GM19238 (cell line): ENCODE measurements around the gene UFC1.
A peak's percentile ranks its signal among the peaks of the same experiment; 100 is the strongest.
"Not testable (repeated sequence)": the region's sequence is repeated elsewhere in the genome, so short reads cannot be mapped to it uniquely, and the experiment has no call there.

Source experiments
- DNase-seq: peaks from one replicate; pipeline ENCODE4 v3.0.0; 2011; ENCODE audit warnings: low spot score; ENCODE audit not compliant: insufficient read length

The UFC1 gene

GRCh38 chr1:161153682-161154337, at the start of gene UFC1:
TSS of gene UFC1 (plus strand) at chr1:161153978. CDS start at chr1:161153998, 20 bp downstream.
- peak; percentile 86 for DNase-seq

- DNase-seq = no peak
These were observed 47.3 kb upstream of the UFC1 start for GRCh38 chr1:161106431-161106830.

DNA sequence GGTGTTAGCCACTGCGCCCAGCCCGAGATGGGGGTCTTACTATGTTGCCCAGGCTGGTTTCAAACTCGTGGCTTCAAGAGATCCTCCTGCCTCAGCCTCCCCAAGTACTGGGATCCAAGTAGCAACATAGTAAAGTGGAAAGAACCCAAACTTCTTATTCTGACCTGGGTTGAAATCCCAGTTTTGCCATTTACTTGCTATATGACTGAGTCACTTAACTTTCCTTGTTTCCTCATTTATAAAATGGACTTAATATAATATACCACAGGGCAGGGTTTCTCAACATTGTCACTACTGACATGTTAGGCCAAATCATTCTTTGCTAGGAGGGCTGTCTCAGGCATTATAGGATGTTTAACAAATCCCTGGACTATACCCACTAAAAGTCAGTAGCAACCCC, 42.7 kb upstream of the UFC1 start:
- DNase-seq = no peak

DNA sequence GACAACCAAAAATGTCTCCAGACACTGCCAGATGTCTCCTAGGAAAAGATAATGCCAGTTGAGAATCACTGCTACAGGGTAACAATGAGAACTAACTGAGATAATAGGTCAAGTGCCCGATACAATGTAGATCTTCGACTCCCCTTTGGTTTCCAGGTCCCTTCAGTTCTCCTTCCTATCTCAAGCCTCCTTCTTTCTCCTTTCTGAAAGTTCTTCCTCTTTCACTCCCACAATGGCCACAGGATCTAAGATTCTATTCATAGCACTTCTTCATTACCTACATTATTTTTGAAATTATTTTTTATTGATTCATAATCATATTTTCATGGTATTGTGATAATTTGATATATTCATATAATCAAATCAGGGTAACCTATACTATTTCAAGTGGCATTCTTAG, 42.3 kb upstream of the UFC1 start:
- no peak for DNase-seq

GRCh38 chr1:161113915-161114314, 39.9 kb upstream of the UFC1 start:
- DNase-seq = no peak

- no peak for DNase-seq
These were observed 39.2 kb upstream of the UFC1 start for GRCh38 chr1:161114556-161114955.

GRCh38 chr1:161115132-161115711, 38.6 kb upstream of the UFC1 start:
- DNase-seq = no peak

- DNase-seq = not testable (repeated sequence)
These were observed 37.8 kb upstream of the UFC1 start for GRCh38 chr1:161115961-161116360.

DNA sequence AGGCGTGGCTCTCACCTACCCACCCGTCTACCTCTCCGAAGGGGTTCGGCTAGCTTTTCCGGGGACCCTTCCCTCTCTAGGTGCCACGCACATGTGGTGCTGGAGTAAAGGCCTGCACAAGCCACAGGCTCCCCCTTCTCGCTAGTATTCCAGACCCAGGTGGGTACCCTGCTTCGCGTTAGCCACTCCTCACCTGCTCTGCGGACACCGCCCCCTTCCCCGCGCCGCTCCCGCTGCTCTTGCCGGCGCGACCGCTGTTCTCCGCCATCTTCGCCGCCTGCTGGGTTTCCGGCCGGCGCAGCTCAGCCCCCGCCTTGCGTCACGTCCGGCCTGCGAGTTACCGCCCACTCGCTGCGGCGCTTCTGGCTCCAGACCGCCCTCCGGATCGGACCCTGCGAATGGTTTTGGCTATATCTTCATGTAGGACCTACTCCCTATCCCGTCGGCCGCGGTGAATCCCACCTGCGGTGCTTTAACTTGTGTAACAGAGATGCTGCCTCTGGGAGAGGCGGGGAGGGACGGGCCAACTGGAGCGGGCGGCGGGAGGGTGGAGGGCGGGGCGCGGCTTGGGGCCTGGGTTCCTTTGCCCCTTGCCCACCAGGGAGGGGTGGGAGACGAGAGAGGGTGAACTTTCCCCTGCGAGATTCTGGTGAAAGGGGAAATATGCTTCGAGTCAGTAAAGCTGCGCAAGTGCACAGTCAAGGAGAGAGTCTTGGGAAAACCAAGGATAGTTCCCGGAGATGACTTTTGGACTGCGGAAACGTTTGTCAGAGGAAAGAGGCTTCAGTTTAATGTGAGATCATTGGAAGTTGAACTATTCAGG, 35.8 kb upstream of the UFC1 start, which contains the start of the genes NIT1 and PFDN2:
Gene NIT1 (plus strand): TSS at position 347 of the 823 bp plus-strand sequence. CDS start 72 bp downstream, at position 419.
Gene PFDN2 (minus strand): TSS at position 279 of the 823 bp plus-strand sequence. CDS start 11 bp downstream, at position 268.
- DNase-seq = peak; percentile 88

GRCh38 chr1:161119092-161119903, 34.5 kb upstream of the UFC1 start:
- DNase-seq = peak; percentile 60

GRCh38 chr1:161121042-161121650, 32.6 kb upstream of the UFC1 start:
- DNase-seq = no peak

- no peak for DNase-seq
These were observed 31.9 kb upstream of the UFC1 start for GRCh38 chr1:161121834-161122233.

DNA sequence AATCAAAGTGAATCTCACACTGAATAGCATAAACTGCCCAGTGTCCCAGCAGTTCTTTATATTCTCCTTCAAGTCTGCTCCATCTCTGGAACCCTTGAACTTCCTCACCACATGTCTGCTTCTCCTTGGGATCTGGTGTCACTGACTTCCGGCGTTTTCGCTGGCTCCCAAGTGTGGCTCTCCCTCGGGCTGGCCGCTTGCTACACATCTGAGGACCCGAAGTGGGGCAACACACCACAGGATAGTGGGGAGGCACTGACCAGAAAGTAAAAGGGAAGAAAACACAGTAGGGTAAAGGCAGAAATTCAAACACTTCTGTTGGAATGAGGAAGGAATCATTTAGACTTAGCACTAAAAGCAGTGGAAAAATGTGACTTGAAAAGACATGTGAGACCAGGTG, 30.8 kb upstream of the UFC1 start:
- no peak for DNase-seq

DNA sequence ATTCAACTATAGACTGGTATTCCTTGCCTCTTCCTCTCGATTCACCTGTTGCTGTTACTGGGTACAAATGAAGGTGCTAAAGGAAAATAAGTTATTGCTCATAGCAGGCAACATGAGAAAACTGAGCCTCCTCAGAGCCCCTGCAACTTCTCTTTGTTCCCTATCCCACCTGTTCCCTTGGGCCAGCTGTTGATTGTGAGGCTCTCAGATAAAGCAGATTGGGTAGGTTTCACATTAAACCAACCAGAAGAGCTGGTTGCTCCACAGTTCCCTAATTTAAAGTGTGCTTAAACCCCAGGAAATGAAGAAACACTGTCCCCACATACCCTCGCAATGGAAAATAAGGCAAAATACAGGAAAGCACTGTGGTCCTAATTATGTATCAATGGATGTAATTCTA, 26.1 kb upstream of the UFC1 start:
- DNase-seq = no peak

GRCh38 chr1:161128591-161129420, 25.0 kb upstream of the UFC1 start:
- DNase-seq = no peak

DNA sequence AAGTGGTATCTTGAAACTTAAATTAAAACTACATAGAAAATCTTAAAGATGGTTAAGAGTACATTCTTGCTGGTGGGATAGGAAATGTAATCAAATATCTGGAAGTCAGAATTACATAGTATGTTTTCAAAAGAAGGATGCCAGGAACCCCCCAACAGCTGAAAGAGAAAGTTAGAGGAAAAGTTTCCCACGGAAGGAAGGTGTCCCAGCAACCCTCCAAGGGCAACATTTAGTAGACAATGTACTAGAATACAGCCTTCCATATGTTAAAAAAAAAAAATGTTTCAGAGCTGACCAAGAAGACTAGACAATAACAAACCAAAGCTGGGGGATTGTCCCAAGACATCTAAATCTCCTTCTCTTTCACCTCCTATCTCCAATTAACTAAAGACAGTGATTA, 23.5 kb upstream of the UFC1 start:
- no peak for DNase-seq

DNA sequence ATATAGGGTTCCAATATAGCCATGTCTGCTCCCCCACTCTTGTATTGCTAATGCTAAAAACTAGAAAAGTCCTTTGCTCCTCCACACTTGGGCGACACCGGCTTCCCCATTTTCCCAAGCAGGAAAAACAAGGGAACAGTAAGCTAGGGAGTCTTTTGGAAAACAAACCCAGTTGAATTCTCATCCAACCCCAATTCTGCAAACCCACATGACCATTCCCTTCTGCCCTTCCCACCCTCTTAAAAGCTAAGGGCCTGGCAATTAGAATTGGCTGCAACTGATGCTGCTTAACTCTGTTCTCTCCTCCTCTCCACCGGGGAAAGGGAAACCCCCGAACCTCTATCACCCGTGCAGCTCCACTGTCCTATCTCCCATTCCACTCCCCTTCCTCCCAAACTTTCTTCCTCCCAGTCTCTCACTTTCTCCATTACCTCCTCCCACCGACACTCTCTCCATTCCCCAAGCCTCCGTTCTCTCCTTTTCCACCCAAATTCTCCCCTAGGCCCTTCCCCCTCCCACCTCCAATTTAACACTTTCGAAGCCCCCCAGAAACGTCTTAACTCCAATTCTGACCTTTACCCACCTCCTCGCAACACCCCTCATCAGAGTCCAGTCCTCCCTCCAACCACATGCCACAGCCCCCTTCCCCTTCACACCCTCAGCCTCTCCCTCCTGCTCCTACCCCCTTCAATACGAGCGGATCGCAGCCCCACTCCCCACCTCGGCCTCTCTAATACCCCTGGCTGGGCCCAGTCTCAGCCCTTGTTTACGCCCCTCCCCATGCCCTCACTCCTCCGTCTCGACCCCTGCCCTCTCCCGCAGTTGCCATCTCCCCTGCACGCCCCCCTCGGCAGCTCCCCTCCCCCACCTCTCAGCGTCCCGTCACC, 22.0 kb upstream of the UFC1 start:
- DNase-seq = peak; percentile 27

DNA sequence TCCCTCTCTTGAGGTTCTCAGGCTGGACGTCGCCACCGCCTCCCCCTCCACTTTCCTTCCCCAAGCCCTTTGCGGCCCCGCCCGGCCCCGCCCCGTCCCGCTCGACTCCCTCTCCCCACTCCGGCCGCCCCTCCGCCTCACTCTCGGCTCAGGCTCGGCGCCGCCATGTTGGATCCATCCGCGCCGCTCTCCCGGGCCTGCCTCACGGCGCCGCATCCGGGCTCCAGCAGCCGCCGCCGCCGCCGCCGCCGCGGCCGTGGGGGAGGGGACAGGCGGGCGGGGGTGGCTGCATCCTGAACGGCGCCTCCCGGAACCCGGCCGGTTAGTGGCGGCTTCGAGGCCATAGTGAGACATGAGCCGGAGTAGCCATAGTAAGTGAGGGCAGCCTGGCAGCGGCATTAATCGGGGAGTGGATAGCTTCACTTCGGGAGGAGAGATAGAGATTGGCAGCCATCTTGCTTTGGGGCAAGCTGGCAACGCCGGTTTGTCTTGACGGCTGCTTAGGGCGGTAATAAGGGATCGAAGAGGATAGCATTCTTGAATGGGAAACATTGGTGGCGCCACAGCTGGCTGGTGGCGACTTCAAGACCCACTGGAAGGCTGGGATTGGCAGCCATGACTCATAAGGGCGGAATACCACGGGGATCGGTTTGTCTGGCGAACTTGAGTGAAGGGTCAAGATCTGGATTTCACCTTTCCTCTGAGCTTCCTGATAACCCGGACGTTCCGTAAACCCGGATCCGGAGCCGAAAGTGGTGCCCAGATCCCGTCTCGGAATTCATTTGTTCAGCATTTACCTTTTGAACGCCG, 21.2 kb upstream of the UFC1 start, which contains the start of gene DEDD:
Gene DEDD (minus strand): TSS at position 258 of the 810 bp plus-strand sequence. CDS start 8,205 bp downstream, outside the sequence.
- DNase-seq = peak; percentile 91
